ENCODE data around the gene NOXO1.
A peak's percentile ranks its signal among the peaks of the same experiment; 100 is the strongest.

The NOXO1 gene

GRCh38 chr16:2009791-2010510 lies 28.7 kb upstream of the NOXO1 start, which contains the start of gene ZNF598:
ZNF598 (minus strand) TSS chr16:2009821.
- DNase-seq (ENCODE audit: low spot score) = peak; percentile 98

- peak; percentile 49 for DNase-seq (ENCODE audit: low spot score)
These were observed 28.0 kb upstream of the NOXO1 start for GRCh38 chr16:2009164-2009711.

GRCh38 chr16:2008631-2009163 lies 27.4 kb upstream of the NOXO1 start:
- no peak for DNase-seq (ENCODE audit: low spot score)

- no peak for DNase-seq (ENCODE audit: low spot score)
These were observed 26.8 kb upstream of the NOXO1 start for GRCh38 chr16:2008009-2008526.

- DNase-seq (ENCODE audit: low spot score) = no peak
These were observed 26.0 kb upstream of the NOXO1 start for GRCh38 chr16:2007081-2007836.

- DNase-seq (ENCODE audit: low spot score) = no peak
These were observed 25.0 kb upstream of the NOXO1 start for GRCh38 chr16:2006317-2006716.

GRCh38 chr16:2005646-2006045 lies 24.4 kb upstream of the NOXO1 start:
- no peak for DNase-seq (ENCODE audit: low spot score)

- DNase-seq (ENCODE audit: low spot score) = no peak
These were observed 23.7 kb upstream of the NOXO1 start for GRCh38 chr16:2004795-2005517.

GRCh38 chr16:2003827-2004641 lies 22.8 kb upstream of the NOXO1 start:
- peak; percentile 99 for DNase-seq (ENCODE audit: low spot score)

- DNase-seq (ENCODE audit: low spot score) = no peak
These were observed 22.1 kb upstream of the NOXO1 start for GRCh38 chr16:2003231-2003826.

- no peak for DNase-seq (ENCODE audit: low spot score)
These were observed 21.3 kb upstream of the NOXO1 start for GRCh38 chr16:2002406-2003230.

- DNase-seq (ENCODE audit: low spot score) = no peak
These were observed 20.4 kb upstream of the NOXO1 start for GRCh38 chr16:2001456-2002355.

- DNase-seq (ENCODE audit: low spot score) = no peak
These were observed 19.8 kb upstream of the NOXO1 start for GRCh38 chr16:2001035-2001434.

- DNase-seq (ENCODE audit: low spot score) = no peak
These were observed 18.7 kb upstream of the NOXO1 start for GRCh38 chr16:1999866-2000514.

- no peak for DNase-seq (ENCODE audit: low spot score)
These were observed 17.9 kb upstream of the NOXO1 start for GRCh38 chr16:1998852-1999801.

- DNase-seq (ENCODE audit: low spot score) = no peak
These were observed 17.1 kb upstream of the NOXO1 start for GRCh38 chr16:1998360-1998835.
